Eye (tissue), 1 donor: ENCODE data around the gene DCAF15.

Source experiments
- DNase-seq: peaks from one replicate; pipeline ENCODE4 v3.0.0-alpha.2; 2015

Gene DCAF15

GRCh38 chr19:13995878-13996765 lies 43.8 kb downstream of the DCAF15 start:
- DNase-seq, result no peak

- no peak for DNase-seq
These were observed 44.8 kb downstream of the DCAF15 start for GRCh38 chr19:13996928-13997630.

- DNase-seq, result no peak
These were observed 45.3 kb downstream of the DCAF15 start for GRCh38 chr19:13997631-13997962.

GRCh38 chr19:13998426-13998825 lies 46.1 kb downstream of the DCAF15 start:
- DNase-seq, result no peak

- no peak for DNase-seq
These were observed 46.8 kb downstream of the DCAF15 start for GRCh38 chr19:13999085-13999484.

GRCh38 chr19:14000691-14001375 lies 48.5 kb downstream of the DCAF15 start:
- DNase-seq, result no peak

GRCh38 chr19:14002571-14003250 lies 50.4 kb downstream of the DCAF15 start:
- DNase-seq, result no peak

GRCh38 chr19:14003251-14004055 lies 51.1 kb downstream of the DCAF15 start:
- DNase-seq, result no peak

GRCh38 chr19:14004619-14005348 lies 52.5 kb downstream of the DCAF15 start:
- no peak for DNase-seq

- DNase-seq, result peak; percentile 96
These were observed 53.2 kb downstream of the DCAF15 start for GRCh38 chr19:14005349-14006084.

- DNase-seq, result peak; percentile 100
These were observed 53.9 kb downstream of the DCAF15 start, which contains the start of gene RFX1 for GRCh38 chr19:14006085-14006765. Gene RFX1 (minus strand): TSS chr19:14006320. CDS start chr19:13993843, 12,477 bp downstream.

GRCh38 chr19:14006766-14007562 lies 54.7 kb downstream of the DCAF15 start:
- DNase-seq, result no peak
